DOHH2 (cell line): ENCODE data around the gene RD3L.

Experiments
- CTCF ChIP-seq: fragments of 200-600 bp; sonication (generic); IDR thresholded peaks from one replicate; pipeline ENCODE4 v1.5.1; 2014; ENCODE audit warnings: antibody characterized with exemption, mild to moderate bottlenecking, low read depth, low read length; ENCODE audit not compliant: poor library complexity, severe bottlenecking
- EZH2phosphoT487 ChIP-seq: fragments of 200-600 bp; sonication (generic); IDR thresholded peaks from 2 replicates; pipeline ENCODE4 v1.6.1; 2017; ENCODE audit warnings: borderline replicate concordance, mild to moderate bottlenecking, antibody characterized with exemption, low read length, moderate library complexity, mixed read lengths

GRCh38 chr14:103931422-103931821 lies 10.9 kb downstream of the RD3L start:
- TF ChIP-seq CTCF (no peak), EZH2phosphoT487 (no peak)
